GM21423 (cell line): ENCODE measurements around the gene RTRAF.

ENCODE experiments used
- ATAC-seq: cut with Tn5 transposase; IDR thresholded peaks from one replicate; pipeline ENCODE4 v1.9.1; 2021; ENCODE audit warnings: mild to moderate bottlenecking, moderate library complexity; ENCODE audit not compliant: unreplicated experiment

The RTRAF gene

DNA sequence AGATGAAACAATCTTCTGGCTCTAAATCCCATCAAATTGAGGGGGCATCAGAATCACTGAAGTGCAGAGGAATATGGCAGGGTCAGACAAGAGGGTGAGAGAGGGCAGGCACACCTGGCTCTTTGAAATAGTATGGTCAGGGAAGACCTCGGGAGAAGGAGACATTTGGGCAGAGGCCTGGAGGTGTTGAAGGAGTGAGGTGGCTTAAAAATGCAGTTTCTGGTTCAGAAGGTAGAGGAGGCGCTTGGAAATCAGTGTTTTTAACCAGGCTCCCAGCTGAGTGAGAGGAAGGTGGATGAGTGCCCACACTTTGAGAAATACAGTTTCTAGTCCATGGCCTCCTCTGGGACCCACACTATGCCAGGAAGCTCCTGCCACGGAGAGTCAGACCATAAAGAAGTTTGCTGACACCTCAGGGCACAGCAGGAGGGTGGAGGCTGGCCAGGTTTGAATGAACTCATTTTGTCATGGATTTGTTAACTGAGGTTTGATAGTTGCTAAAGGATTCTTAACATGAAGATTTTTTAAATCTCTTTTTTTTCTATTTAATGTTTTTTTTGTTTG is 59.4 kb downstream of the RTRAF start:
- no peak for ATAC-seq

DNA sequence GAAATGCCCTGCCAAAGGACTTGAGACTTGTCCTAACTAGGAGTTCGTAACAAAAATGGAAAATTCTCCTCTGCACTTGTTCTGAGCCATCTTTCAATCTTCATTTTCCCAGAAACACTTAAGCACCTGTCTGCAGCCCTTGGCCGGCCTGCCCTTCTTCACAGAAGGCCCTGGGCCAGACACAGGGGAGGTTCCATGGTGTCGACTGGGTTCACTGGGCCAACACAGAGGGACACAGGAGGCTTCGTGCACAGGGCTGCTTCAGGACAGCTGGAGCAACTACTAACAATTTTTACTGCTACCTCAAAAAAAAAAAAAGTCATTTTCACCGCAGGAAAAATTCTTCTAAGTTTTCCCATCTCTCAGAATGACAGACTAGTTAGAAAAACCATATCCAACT is 59.9 kb downstream of the RTRAF start:
- no peak for ATAC-seq

- no peak for ATAC-seq
Measured at GRCh38 chr14:52049721-52050588, 60.6 kb downstream of the RTRAF start.

- no peak for ATAC-seq
Measured at GRCh38 chr14:52051251-52051650, 61.9 kb downstream of the RTRAF start.

DNA sequence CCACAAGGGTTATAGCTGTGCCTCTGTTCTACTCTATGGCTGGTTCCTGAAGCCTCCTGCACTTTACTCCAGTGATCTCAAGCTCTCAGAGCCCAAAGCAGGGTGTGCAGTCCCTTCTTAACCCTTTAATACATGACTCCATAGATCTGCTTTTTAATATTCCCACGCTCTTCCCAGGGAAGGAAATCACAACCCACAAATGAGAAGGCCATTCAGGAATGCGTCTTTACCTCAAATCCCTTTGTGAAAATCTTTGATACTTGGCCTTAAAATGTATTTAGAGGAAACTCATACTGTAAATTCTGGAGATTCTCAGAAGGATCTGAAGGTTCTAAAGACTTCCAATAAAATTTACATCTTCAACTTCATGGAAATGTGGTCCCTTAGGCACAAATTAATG is 62.5 kb downstream of the RTRAF start:
- ATAC-seq: no peak

DNA sequence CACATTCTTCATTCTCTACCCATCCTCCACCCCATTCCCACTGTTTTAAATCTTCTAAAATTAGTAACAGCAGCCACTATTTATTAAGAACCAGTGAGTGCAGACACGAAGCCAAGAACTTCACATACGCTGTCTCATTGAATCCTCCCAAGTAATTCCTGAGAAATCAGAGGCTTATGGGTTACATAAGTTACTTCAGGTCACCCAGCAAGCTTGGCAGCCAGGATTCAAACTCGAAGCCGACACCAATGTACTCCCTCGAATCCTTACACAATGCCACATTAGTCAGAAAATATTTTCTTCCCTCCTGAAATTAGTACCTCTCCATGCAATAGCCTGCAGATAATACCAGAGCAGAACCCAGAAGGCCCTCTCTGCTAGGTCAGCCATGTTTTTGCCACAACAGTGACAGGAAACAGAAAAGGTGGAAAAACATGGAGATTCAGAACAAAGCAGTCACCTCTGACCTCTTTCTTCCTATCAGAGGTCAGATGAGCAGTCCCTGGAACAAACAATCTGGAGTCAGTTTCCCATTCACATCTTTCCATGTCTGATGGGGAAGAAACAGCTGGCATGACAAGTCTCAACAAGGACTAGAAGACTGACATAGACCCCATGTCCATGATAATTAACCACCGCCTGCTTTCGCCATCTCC is 63.1 kb downstream of the RTRAF start:
- no peak for ATAC-seq

DNA sequence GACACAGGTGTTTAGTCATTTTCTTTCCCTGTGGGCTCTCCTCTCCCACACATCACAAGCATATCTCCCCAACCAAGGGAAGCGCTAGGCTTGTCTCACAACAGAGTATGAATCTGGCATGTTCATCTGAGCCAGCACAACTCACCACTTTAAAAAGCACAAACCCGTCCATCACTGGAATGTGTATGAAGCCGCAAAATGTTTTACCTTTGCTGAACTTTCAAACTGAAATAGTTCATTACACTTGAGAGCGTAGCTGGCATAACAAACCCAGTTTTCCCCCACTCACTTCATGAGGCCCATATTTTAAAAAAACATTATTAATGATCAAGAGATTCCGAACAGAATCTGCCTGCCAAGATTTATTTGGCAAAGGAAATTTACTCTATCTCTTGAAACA is 63.7 kb downstream of the RTRAF start:
- ATAC-seq: no peak

GRCh38 chr14:52054678-52055077 is 65.3 kb downstream of the RTRAF start:
- no peak for ATAC-seq

DNA sequence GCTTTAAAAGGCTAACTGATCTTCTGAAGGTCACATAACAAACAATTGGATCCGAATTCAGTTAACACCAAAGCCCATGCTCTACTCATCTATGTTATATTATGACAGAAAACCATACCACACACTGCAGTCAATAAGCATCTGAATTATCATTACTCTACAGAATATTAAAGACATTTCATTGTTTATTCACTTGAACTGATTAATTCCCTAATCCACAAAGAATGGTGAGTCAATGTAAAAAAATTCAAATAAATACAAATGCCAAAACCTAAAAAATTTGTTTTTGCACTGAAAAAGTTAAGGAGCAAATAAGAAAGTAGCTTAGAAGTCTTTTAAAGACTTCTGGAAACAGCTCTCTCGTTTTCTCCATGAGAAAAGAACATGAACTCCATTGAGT is 65.8 kb downstream of the RTRAF start:
- no peak for ATAC-seq

GRCh38 chr14:52058341-52058740 is 69.0 kb downstream of the RTRAF start:
- no peak for ATAC-seq

DNA sequence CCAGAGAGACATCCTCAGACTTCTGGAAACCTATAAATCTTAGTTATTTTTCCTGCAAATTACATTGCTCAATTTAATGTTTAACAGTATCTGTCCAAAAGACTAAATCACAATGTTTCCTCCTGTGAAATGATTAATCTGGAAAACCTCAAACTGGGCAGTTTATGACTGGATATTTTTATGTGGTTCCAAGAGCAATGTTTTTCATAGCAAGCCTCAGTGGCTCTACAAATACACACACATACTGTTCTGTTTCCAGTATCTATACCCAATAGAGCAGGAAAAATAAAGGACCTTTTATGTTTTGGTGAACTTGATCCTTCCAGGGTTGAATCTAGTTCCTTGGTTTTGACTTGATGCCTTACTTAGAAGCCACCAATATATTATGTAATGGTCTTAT is 70.3 kb downstream of the RTRAF start:
- ATAC-seq: no peak

DNA sequence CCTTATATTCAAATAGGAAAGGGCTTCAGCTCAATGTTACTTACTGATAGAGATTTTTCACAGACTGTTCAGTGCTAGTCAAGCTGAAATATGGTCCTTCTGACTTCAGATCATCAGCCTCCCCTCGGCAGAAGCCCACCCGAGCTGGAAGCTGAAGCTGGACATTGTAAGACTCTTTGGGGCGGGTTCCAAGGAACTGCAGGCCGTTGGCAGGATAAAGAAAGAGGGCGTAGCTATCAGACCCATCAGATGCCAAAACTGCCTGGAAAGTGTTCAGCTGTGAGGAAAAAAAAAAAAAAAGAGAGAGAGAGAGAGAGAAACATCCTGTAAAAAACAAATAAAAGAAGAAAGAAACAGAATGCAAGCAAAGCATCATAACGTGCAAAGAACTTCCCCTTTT is 70.7 kb downstream of the RTRAF start:
- no peak for ATAC-seq
